Measurements from ENCODE around the gene FAM171A1. TPM values are rescaled to one million over a fixed set of nuclear protein-coding genes. Genes with fewer than 3 reads are reported as not detected.

Gene FAM171A1
- total RNA-seq, 1 donor: 16.8 TPM

- TF ChIP-seq CTCF (IDR thresholded peaks at IDR 0.05; ENCODE audit: insufficient read depth, low read depth, low read length): no peak
- no peak overlapping the region for H3K4me3 ChIP-seq (ENCODE audit: low read depth, low read length)
- DNase-seq (ENCODE audit: low read depth): no peak
Observed at GRCh38 chr10:15293862-15294842, 76.9 kb downstream of the FAM171A1 start.

GRCh38 chr10:15290671-15291070 is 80.4 kb downstream of the FAM171A1 start:
- DNase-seq (ENCODE audit: low read depth): no peak
- no peak for TF ChIP-seq CTCF (IDR thresholded peaks at IDR 0.05; ENCODE audit: insufficient read depth, low read depth, low read length)
- H3K4me3 ChIP-seq (ENCODE audit: low read depth, low read length): no peak overlapping the region

GRCh38 chr10:15290150-15290549 is 80.9 kb downstream of the FAM171A1 start:
- DNase-seq (ENCODE audit: low read depth): no peak
- TF ChIP-seq CTCF (IDR thresholded peaks at IDR 0.05; ENCODE audit: insufficient read depth, low read depth, low read length): no peak

GRCh38 chr10:15280974-15281373 is 90.1 kb downstream of the FAM171A1 start:
- no peak for DNase-seq (ENCODE audit: low read depth)
- H3K4me3 ChIP-seq (ENCODE audit: low read depth, low read length): no peak overlapping the region

More at GRCh38 chr10:15290150-15290549, 80.9 kb downstream of the FAM171A1 start:
- no peak overlapping the region for H3K4me3 ChIP-seq (ENCODE audit: low read depth, low read length)

GRCh38 chr10:15280462-15280861 is 90.6 kb downstream of the FAM171A1 start:
- H3K4me3 ChIP-seq (ENCODE audit: low read depth, low read length): no peak overlapping the region
- TF ChIP-seq CTCF (IDR thresholded peaks at IDR 0.05; ENCODE audit: insufficient read depth, low read depth, low read length): no peak
- no peak for DNase-seq (ENCODE audit: low read depth)

More at GRCh38 chr10:15280974-15281373, 90.1 kb downstream of the FAM171A1 start:
- no peak for TF ChIP-seq CTCF (IDR thresholded peaks at IDR 0.05; ENCODE audit: insufficient read depth, low read depth, low read length)

GRCh38 chr10:15279236-15279635 is 91.9 kb downstream of the FAM171A1 start:
- no peak for TF ChIP-seq CTCF (IDR thresholded peaks at IDR 0.05; ENCODE audit: insufficient read depth, low read depth, low read length)
- H3K4me3 ChIP-seq (ENCODE audit: low read depth, low read length): no peak overlapping the region
- no peak for DNase-seq (ENCODE audit: low read depth)
